Measurements from ENCODE around the gene UGP2. TPM values are rescaled to one million over a fixed set of nuclear protein-coding genes. Genes with fewer than 3 reads are reported as not detected.

UGP2 gene
- polyA plus RNA-seq, 3 donors, result 22.3 to 71.8 (median 49.9) TPM

- Histone ChIP-seq H3K36me3 (replicated peaks in 1 of 2; ENCODE audit: control insufficient read depth in 1 of 2, insufficient read depth in 2 of 2, low read length in 2 of 2) (no peaks in the 10 kb centered on the region), H3K9ac (ENCODE audit: insufficient read depth, low read length, poor library complexity, severe bottlenecking) (no peak overlapping the region), H3K27ac (ENCODE audit: low read depth in 1 of 2, low read length in 2 of 2) (no peak overlapping the region), H3K4me1 (ENCODE audit: control insufficient read depth in 1 of 2, insufficient read depth in 2 of 2, low read length in 2 of 2) (peaks cover 1 to 2% of the 10 kb centered on the region in 2 donors), H3K27me3 (ENCODE audit: control insufficient read depth in 2 of 2, insufficient read depth in 2 of 2, low read length in 2 of 2) (no peaks in the 10 kb centered on the region), H4K20me1 (ENCODE audit: insufficient read depth, low read length) (no peaks in the 10 kb centered on the region), H3K9me3 (replicated peaks in 1 of 2; ENCODE audit: control insufficient read depth in 1 of 2, insufficient read depth in 1 of 2, low read length in 2 of 2) (no peaks in the 10 kb centered on the region), H3K4me3 (replicated peaks in 1 of 3; ENCODE audit: low read depth in 2 of 3, low read length in 3 of 3) (no peak overlapping the region), H2AFZ (ENCODE audit: insufficient read depth, low read depth, low read length, poor library complexity, severe bottlenecking) (no peak overlapping the region), H3K4me2 (replicated peaks; ENCODE audit: extremely low read depth, low read length, poor library complexity, severe bottlenecking) (no peak overlapping the region), H3K79me2 (ENCODE audit: insufficient read depth, low read length) (no peaks in the 10 kb centered on the region)
- TF ChIP-seq CTCF (IDR thresholded peaks at IDR 0.05), result no peak
- intact Hi-C loops (cut with micrococcal nuclease), result no loop called here
- Mint-ChIP-seq H3K9me3 (peaks cover 5 to 21% (median 10%) of the 10 kb centered on the region in 7 donors), H3K36me3 (no peaks in the 10 kb centered on the region), H3K4me1 (peaks cover 2% of the 10 kb centered on the region), H3K4me3 (no peak overlapping the region), H3K27me3 (ENCODE audit: low read depth in 3 of 3) (no peaks in the 10 kb centered on the region), H3K27ac (no peak overlapping the region)
- DNase-seq, result no peak
- 90% methylated on average over 1 of the region's 1 CpG for WGBS (ENCODE audit: insufficient coverage)
Measured at GRCh38 chr2:63796366-63796765, 45.3 kb upstream of the UGP2 start.

GRCh38 chr2:63796796-63797195, 44.9 kb upstream of the UGP2 start:
- no peak for DNase-seq
- Mint-ChIP-seq H3K9me3 (peaks cover 9 to 24% (median 15%) of the 10 kb centered on the region in 7 donors), H3K4me3 (no peak overlapping the region), H3K27me3 (ENCODE audit: low read depth in 3 of 3) (no peaks in the 10 kb centered on the region), H3K27ac (no peak overlapping the region), H3K4me1 (no peaks in the 10 kb centered on the region), H3K36me3 (no peaks in the 10 kb centered on the region)
- Histone ChIP-seq H4K20me1 (ENCODE audit: insufficient read depth, low read length) (no peaks in the 10 kb centered on the region), H3K36me3 (replicated peaks in 1 of 2; ENCODE audit: control insufficient read depth in 1 of 2, insufficient read depth in 2 of 2, low read length in 2 of 2) (no peaks in the 10 kb centered on the region), H2AFZ (ENCODE audit: insufficient read depth, low read depth, low read length, poor library complexity, severe bottlenecking) (no peak overlapping the region), H3K79me2 (ENCODE audit: insufficient read depth, low read length) (no peaks in the 10 kb centered on the region), H3K27me3 (ENCODE audit: control insufficient read depth in 2 of 2, insufficient read depth in 2 of 2, low read length in 2 of 2) (no peaks in the 10 kb centered on the region), H3K4me1 (ENCODE audit: control insufficient read depth in 1 of 2, insufficient read depth in 2 of 2, low read length in 2 of 2) (no peaks in the 10 kb centered on the region), H3K27ac (ENCODE audit: low read depth in 1 of 2, low read length in 2 of 2) (no peak overlapping the region), H3K9ac (ENCODE audit: insufficient read depth, low read length, poor library complexity, severe bottlenecking) (no peak overlapping the region), H3K9me3 (replicated peaks in 1 of 2; ENCODE audit: control insufficient read depth in 1 of 2, insufficient read depth in 1 of 2, low read length in 2 of 2) (no peaks in the 10 kb centered on the region), H3K4me2 (replicated peaks; ENCODE audit: extremely low read depth, low read length, poor library complexity, severe bottlenecking) (no peak overlapping the region), H3K4me3 (replicated peaks in 1 of 3; ENCODE audit: low read depth in 2 of 3, low read length in 3 of 3) (no peak overlapping the region)
- TF ChIP-seq CTCF (IDR thresholded peaks at IDR 0.05), result no peak
- intact Hi-C loops (cut with micrococcal nuclease), result no loop called here
- WGBS (ENCODE audit: insufficient coverage), result 100% methylated on average over 1 of the region's 3 CpGs
